H1 (cell line): Measurements from ENCODE around the gene HES5. TPM values are rescaled to one million over a fixed set of nuclear protein-coding genes. Genes with fewer than 3 reads are reported as not detected.

Experiments used
- KDM5A ChIP-seq: fragments of 200-600 bp; IDR thresholded peaks from 2 replicates; pipeline ENCODE4 v1.7.1; 2012; ENCODE audit warnings: mild to moderate bottlenecking, low read length, inconsistent platforms, mixed read lengths
- TAF1 ChIP-seq: IDR thresholded peaks from 2 replicates; pipeline ENCODE4 v1.6.1; 2011; ENCODE audit warnings: mild to moderate bottlenecking, low read depth, low read length
- polyA plus RNA-seq, 7 experiments: library from polyadenylated mRNA; depleted of rRNA in 3 of 7; stranded (reverse) in 5 of 7; unstranded in 2 of 7; fragments of >200 nt in 5 of 7; fragments of 200-250 nt in 2 of 7; gene quantifications; 1 replicate in 5 of 7; 2 replicates in 1 of 7; 4 replicates in 1 of 7; pipeline versions ENCODE4 v1.2.1 to v1.2.3, GENCODE V29; 2011 to 2013; ENCODE audit warnings: missing spikeins in 2 of 7, mixed read lengths in 2 of 7
- total RNA-seq: library from RNA; stranded (reverse); fragmentation: NEBNext Ultra II Directional; extraction: Animal tissue kit (Norgen Biotek cat#: 25700); gene quantifications from 2 replicates; pipeline ENCODE4 v1.2.1, GENCODE V29; 2021

HES5 gene
- total and polyA plus RNA-seq, 2 of the 8 experiments (the other 6 are each of a cell fraction or from before 2014, with no cell fraction given): 0.22 TPM; not detected in 1

- TF ChIP-seq KDM5A (no peak), TAF1 (no peak)
Measured at GRCh38 chr1:2520806-2521205, 9.3 kb downstream of the HES5 start (continued).
